Endodermal cell (in vitro differentiated cells): ENCODE results near the gene DAB1. TPM values are rescaled to one million over a fixed set of nuclear protein-coding genes. Genes with fewer than 3 reads are reported as not detected.

Experiments
- DNase-seq: peaks from one replicate; pipeline ENCODE4 v3.0.0-alpha.2; 2017
- H3K27ac ChIP-seq: 2 replicates; pipeline ENCODE4 v1.5.1; 2013; ENCODE audit warnings: mild to moderate bottlenecking, low read depth, low read length, moderate library complexity
- H3K27me3 ChIP-seq: 2 replicates; pipeline ENCODE4 v1.6.1; 2013; ENCODE audit warnings: mild to moderate bottlenecking, low read length, moderate library complexity; ENCODE audit not compliant: insufficient read depth, control insufficient read depth, poor library complexity, severe bottlenecking
- H3K36me3 ChIP-seq: 2 replicates; pipeline ENCODE4 v1.7.0; 2013; ENCODE audit warnings: mild to moderate bottlenecking, low read length, moderate library complexity; ENCODE audit not compliant: control insufficient read depth, insufficient read depth
- H3K4me1 ChIP-seq: one replicate; pipeline ENCODE4 v1.7.0; 2013; ENCODE audit warnings: low read length; ENCODE audit not compliant: control insufficient read depth, insufficient read depth
- H3K4me3 ChIP-seq: 2 replicates; pipeline ENCODE4 v1.5.1; 2013; ENCODE audit warnings: mild to moderate bottlenecking, low read length, moderate library complexity
- H3K9ac ChIP-seq: 2 replicates; pipeline ENCODE4 v1.6.1; 2013; ENCODE audit warnings: mild to moderate bottlenecking, low read length, moderate library complexity; ENCODE audit not compliant: poor library complexity, severe bottlenecking; ENCODE audit errors: extremely low read depth
- H3K9me3 ChIP-seq: 2 replicates; pipeline ENCODE4 v1.6.1; 2013; ENCODE audit warnings: mild to moderate bottlenecking, low read length, moderate library complexity; ENCODE audit not compliant: control insufficient read depth
- H3K27ac Mint-ChIP-seq: 2 replicates; pipeline ENCODE4 v1.8.0; 2020; ENCODE audit warnings: mixed read lengths
- H3K27me3 Mint-ChIP-seq: 2 replicates; pipeline ENCODE4 v1.8.0; 2021; ENCODE audit warnings: mild to moderate bottlenecking, mixed read lengths; ENCODE audit not compliant: insufficient read depth
- H3K36me3 Mint-ChIP-seq: 2 replicates; pipeline ENCODE4 v1.8.0; 2020; ENCODE audit warnings: low read depth, mixed read lengths
- H3K4me1 Mint-ChIP-seq: 2 replicates; pipeline ENCODE4 v1.8.0; 2020; ENCODE audit warnings: mixed read lengths
- H3K4me3 Mint-ChIP-seq: 2 replicates; pipeline ENCODE4 v1.8.0; 2020; ENCODE audit warnings: mild to moderate bottlenecking, moderate library complexity, mixed read lengths
- H3K9me3 Mint-ChIP-seq: 2 replicates; pipeline ENCODE4 v1.8.0; 2020; ENCODE audit warnings: mild to moderate bottlenecking, mixed read lengths
- WGBS, 2 experiments: methylation state at CpG; one replicate each; pipeline versions ENCODE4 v1.1.5 to v1.1.7; 2013; ENCODE audit warnings: missing lambda C conversion rate in 2 of 2, mixed read lengths in 1 of 2; ENCODE audit not compliant: insufficient coverage in 1 of 2, insufficient read length in 1 of 2; 5-methylcytosine and 5-hydroxymethylcytosine counted together
- total RNA-seq, 2 donors: library from RNA; stranded (reverse); fragmentation: NEBNext Ultra II Directional in 1 of 2; extraction: Animal tissue kit (Norgen Biotek cat#: 25700) in 1 of 2; gene quantifications; 2 replicates in 1 of 2; 3 replicates in 1 of 2; pipeline ENCODE4 v1.2.1, GENCODE V29; 2021
- TF ChIP-seq, protein P1 (sequence below): fragments of 200-600 bp; sonication (generic); conservative IDR thresholded peaks from 2 replicates; pipeline ENCODE4 v1.5.0; 2021; ENCODE audit warnings: antibody characterized with exemption, mild to moderate bottlenecking

Gene DAB1
- total RNA-seq, 2 donors from 2014 or later: 32.0 to 36.2 TPM

DNA sequence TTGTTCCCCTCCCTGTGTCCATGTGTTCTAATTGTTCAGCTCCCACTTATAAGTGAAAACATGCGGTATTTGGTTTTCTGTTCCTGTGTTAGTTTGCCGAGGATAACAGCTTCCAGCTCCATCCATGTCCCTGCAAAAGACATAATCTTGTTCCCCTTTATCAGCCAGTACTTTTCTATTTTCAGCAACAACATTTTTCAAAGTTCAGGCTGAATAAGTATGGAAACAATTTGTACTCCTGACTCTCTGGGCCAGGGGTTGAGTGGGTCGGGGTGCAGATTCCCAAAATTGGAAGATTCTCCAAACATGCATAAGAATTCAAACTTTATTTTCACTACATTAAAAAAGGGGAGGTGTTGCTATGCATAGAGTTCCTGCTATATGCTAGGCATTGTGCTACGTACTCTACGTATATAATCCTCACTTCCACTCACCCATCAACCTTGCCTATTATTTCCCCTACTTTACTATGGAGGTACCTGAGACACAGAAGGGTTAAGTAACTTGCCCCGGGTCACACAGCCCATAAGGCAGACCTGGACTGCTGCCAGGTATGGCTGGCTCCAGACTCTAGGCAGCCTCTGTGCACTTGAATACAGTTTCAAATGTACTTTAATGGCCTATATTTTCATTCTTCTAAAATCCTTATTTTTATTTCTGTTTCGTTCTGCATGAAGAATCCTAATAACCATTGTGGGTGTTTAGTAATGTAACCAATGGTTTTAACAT, 341.0 kb downstream of the DAB1 start:
- Histone ChIP-seq H3K4me3 (no peak overlapping the region), H3K27ac (no peak overlapping the region), H3K9ac (no peak overlapping the region), H3K4me1 (peaks cover 4% of the 10 kb centered on the region), H3K27me3 (no peaks in the 10 kb centered on the region), H3K36me3 (no peaks in the 10 kb centered on the region), H3K9me3 (no peaks in the 10 kb centered on the region)
- H3K4me3 Mint-ChIP-seq: no peak overlapping the region
- no peaks in the 10 kb centered on the region for H3K36me3 Mint-ChIP-seq
- WGBS, 2 experiments: 92 to 93% methylated on average over 5 to 7 of the region's 7 CpGs
- H3K27me3 Mint-ChIP-seq: no peaks in the 10 kb centered on the region
- TF ChIP-seq, protein P1, sequence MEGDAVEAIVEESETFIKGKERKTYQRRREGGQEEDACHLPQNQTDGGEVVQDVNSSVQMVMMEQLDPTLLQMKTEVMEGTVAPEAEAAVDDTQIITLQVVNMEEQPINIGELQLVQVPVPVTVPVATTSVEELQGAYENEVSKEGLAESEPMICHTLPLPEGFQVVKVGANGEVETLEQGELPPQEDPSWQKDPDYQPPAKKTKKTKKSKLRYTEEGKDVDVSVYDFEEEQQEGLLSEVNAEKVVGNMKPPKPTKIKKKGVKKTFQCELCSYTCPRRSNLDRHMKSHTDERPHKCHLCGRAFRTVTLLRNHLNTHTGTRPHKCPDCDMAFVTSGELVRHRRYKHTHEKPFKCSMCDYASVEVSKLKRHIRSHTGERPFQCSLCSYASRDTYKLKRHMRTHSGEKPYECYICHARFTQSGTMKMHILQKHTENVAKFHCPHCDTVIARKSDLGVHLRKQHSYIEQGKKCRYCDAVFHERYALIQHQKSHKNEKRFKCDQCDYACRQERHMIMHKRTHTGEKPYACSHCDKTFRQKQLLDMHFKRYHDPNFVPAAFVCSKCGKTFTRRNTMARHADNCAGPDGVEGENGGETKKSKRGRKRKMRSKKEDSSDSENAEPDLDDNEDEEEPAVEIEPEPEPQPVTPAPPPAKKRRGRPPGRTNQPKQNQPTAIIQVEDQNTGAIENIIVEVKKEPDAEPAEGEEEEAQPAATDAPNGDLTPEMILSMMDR: no peak
- H3K4me1 Mint-ChIP-seq: peaks cover 25% of the 10 kb centered on the region
- DNase-seq: no peak
- H3K27ac Mint-ChIP-seq: no peak overlapping the region
- H3K9me3 Mint-ChIP-seq: no peaks in the 10 kb centered on the region

DNA sequence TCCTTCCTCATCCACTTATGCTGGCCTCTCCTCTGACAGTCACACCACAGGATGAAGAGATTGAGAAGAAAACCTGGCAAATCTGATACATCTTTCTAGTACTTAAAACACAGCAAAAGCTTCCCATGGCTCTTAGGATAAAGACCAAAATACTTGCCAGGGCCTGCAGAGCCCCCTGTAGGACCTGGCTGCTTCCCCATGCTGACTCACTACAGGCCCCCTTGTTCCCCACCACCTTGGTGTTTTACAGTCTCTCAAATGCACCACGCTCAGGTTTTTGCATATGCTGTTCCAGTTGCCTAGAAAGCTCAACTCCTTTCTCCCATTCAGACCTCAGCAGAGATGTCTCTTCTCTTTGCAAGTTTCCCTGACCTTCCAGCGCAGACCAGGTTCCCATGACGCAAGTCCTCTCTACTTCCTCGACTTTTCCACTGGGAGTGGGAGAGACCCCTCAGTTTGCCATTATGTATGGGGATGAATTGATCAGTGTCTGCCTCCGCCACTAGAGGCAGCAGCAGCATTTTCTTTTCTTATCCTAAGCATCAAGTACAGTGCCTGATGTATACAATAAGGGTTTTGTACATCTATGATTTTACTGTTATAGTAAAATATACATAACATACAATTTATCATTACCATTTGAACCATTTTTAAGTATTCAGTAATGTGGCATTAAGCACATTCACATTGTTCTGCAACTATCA, 344.3 kb downstream of the DAB1 start:
- no peaks in the 10 kb centered on the region for H3K27me3 ChIP-seq
- peaks cover 3% of the 10 kb centered on the region for H3K27me3 Mint-ChIP-seq
- no peak overlapping the region for H3K4me3 ChIP-seq
- H3K9me3 Mint-ChIP-seq: no peaks in the 10 kb centered on the region
- peak; percentile 63 for DNase-seq
- H3K9me3 ChIP-seq: no peaks in the 10 kb centered on the region
- H3K4me1 Mint-ChIP-seq: peaks cover 11% of the 10 kb centered on the region
- H3K27ac Mint-ChIP-seq: no peak overlapping the region
- H3K4me3 Mint-ChIP-seq: no peak overlapping the region
- H3K27ac ChIP-seq: no peak overlapping the region
- no peaks in the 10 kb centered on the region for H3K36me3 Mint-ChIP-seq
- H3K4me1 ChIP-seq: no peaks in the 10 kb centered on the region
- WGBS, 2 experiments: 91 to 94% methylated on average over 3 to 5 of the region's 5 CpGs
- TF ChIP-seq, protein P1: peak; percentile 76
- no peak overlapping the region for H3K9ac ChIP-seq
- peaks cover 3% of the 10 kb centered on the region for H3K36me3 ChIP-seq

- H3K27me3 ChIP-seq: peaks cover 37% of the 10 kb centered on the region
- peaks cover 28% of the 10 kb centered on the region for H3K27me3 Mint-ChIP-seq
- no peaks in the 10 kb centered on the region for H3K4me1 ChIP-seq
- WGBS, 2 experiments: 81 to 88% methylated on average over 5 to 8 of the region's 8 CpGs
- H3K27ac ChIP-seq: no peak overlapping the region
- H3K4me3 ChIP-seq: no peak overlapping the region
- no peak overlapping the region for H3K4me3 Mint-ChIP-seq
- H3K36me3 Mint-ChIP-seq: no peaks in the 10 kb centered on the region
- H3K9me3 Mint-ChIP-seq: no peaks in the 10 kb centered on the region
- H3K4me1 Mint-ChIP-seq: peaks cover 26% of the 10 kb centered on the region
- H3K9ac ChIP-seq: no peak overlapping the region
- peaks cover 3% of the 10 kb centered on the region for H3K36me3 ChIP-seq
- TF ChIP-seq, protein P1: peak; percentile 67
- peak; percentile 71 for DNase-seq
- no peak overlapping the region for H3K27ac Mint-ChIP-seq
- H3K9me3 ChIP-seq: no peaks in the 10 kb centered on the region
Measured at GRCh38 chr1:57072401-57073110, 351.3 kb downstream of the DAB1 start.
